Caco-2 (cell line): ENCODE results near the gene PIP4K2A. TPM values are rescaled to one million over a fixed set of nuclear protein-coding genes. Genes with fewer than 3 reads are reported as not detected.
"Not testable (repeated sequence)": the region's sequence is repeated elsewhere in the genome, so short reads cannot be mapped to it uniquely, and the experiment has no call there.

Source experiments
- BruUV-seq: library from RNA; stranded (reverse); fragments of 400-500 nt; replicated peaks from 2 replicates; lab custom pipeline; 2021; lab: Mats Ljungman, UMichigan
- CTCF ChIA-PET: fragments of 300-600 bp; sonication (Branson Sonifier 250); formaldehyde crosslinking; loops from one replicate; lab custom pipeline; 2022; ENCODE audit warnings: antibody characterized with exemption; lab: Charles Lee
- POLR2A ChIA-PET: fragments of 300-600 bp; sonication (Branson Sonifier 250); formaldehyde crosslinking; loops from one replicate; lab custom pipeline; 2022; ENCODE audit warnings: antibody characterized with exemption; lab: Charles Lee
- DNase-seq, 2 experiments: peaks; one replicate each; pipeline versions ENCODE4 v3.0.0 to v3.0.0-alpha.2; 2020 to 2022
- H3K27me3 ChIP-seq: replicated peaks from 2 replicates; pipeline ENCODE4 v1.6.0; 2011; ENCODE audit warnings: low read length; ENCODE audit not compliant: control insufficient read depth, insufficient read depth
- H3K36me3 ChIP-seq: 2 replicates; pipeline ENCODE4 v1.5.1; 2011; ENCODE audit warnings: low read length; ENCODE audit not compliant: control insufficient read depth, insufficient read depth
- H3K4me1 ChIP-seq: fragments of 250-450 bp; sonication (Bioruptor Pico); 2 replicates; pipeline ENCODE4 v1.5.1; 2020; ENCODE audit warnings: mild to moderate bottlenecking
- H3K4me3 ChIP-seq: 2 replicates; pipeline ENCODE4 v1.5.1; 2011; ENCODE audit warnings: low read depth, mild to moderate bottlenecking, control low read depth, low read length
- H3K9me3 ChIP-seq: fragments of 250-450 bp; sonication (Bioruptor Pico); 2 replicates; pipeline ENCODE4 v1.5.1; 2020; ENCODE audit warnings: mild to moderate bottlenecking, moderate library complexity
- H3K27ac Mint-ChIP-seq: one replicate; pipeline ENCODE4 v1.8.0; 2022; ENCODE audit warnings: mixed read lengths; ENCODE audit not compliant: unreplicated experiment
- H3K27me3 Mint-ChIP-seq: one replicate; pipeline ENCODE4 v1.8.0; 2022; ENCODE audit warnings: mixed read lengths; ENCODE audit not compliant: insufficient read depth, unreplicated experiment
- H3K36me3 Mint-ChIP-seq: one replicate; pipeline ENCODE4 v1.8.0; 2022; ENCODE audit warnings: mild to moderate bottlenecking, mixed read lengths; ENCODE audit not compliant: insufficient read depth, unreplicated experiment
- H3K4me1 Mint-ChIP-seq: one replicate; pipeline ENCODE4 v1.8.0; 2022; ENCODE audit warnings: low read depth, mixed read lengths; ENCODE audit not compliant: unreplicated experiment
- H3K4me3 Mint-ChIP-seq: one replicate; pipeline ENCODE4 v1.8.0; 2022; ENCODE audit warnings: mild to moderate bottlenecking, moderate library complexity, mixed read lengths; ENCODE audit not compliant: unreplicated experiment
- H3K9me3 Mint-ChIP-seq: one replicate; pipeline ENCODE4 v1.8.0; 2022; ENCODE audit warnings: mixed read lengths; ENCODE audit not compliant: unreplicated experiment
- intact Hi-C: fragments of 100-400 bp; cut with micrococcal nuclease; formaldehyde crosslinking; loops from one replicate; pipeline ENCODE4 v1.10.0; 2022; ENCODE audit not compliant: unreplicated experiment
- total RNA-seq: library from RNA; stranded (reverse); gene quantifications from 2 replicates; pipeline ENCODE4 v1.2.3, GENCODE V29; 2022
- TF ChIP-seq, protein P1 (sequence below), 2 experiments: fragments of 200-600 bp in 1 of 2; IDR thresholded peaks; 1 replicate in 1 of 2; 2 replicates in 1 of 2; pipeline versions ENCODE4 v1.5.1 to v1.8.0; 2011 to 2022; ENCODE audit warnings: antibody characterized with exemption in 1 of 2, control low read depth in 1 of 2, inconsistent platforms in 1 of 2, low read depth in 1 of 2, low read length in 1 of 2, mild to moderate bottlenecking in 1 of 2, moderate library complexity in 1 of 2; ENCODE audit not compliant: insufficient read depth in 1 of 2, severe bottlenecking in 1 of 2, unreplicated experiment in 1 of 2

Gene PIP4K2A
- total RNA-seq, 1 experiment from 2014 or later, result 26.9 TPM

DNA sequence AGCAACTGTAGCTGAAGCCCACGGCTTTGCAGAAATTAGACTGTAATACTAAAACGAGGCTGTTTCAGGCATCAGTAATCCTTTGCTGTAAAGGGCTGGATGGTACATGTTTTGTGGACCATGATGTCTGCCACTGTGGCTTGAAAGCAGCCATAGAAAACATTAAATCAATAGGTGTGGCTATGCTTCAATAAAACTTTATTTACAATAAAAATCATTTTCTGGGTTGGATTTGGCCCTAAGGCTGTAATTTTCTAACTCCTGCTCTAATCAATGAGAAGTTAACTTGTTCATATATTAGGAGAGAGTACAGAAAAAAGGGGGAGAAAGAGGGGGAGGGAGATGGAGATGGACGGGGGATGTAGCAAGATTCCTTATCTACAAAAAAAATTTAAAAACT is 183.4 kb downstream of the PIP4K2A start:
- Mint-ChIP-seq H3K4me1 (peaks cover 15% of the 10 kb centered on the region), H3K4me3 (no peak overlapping the region), H3K27ac (no peak overlapping the region), H3K9me3 (no peaks in the 10 kb centered on the region), H3K27me3 (no peaks in the 10 kb centered on the region), H3K36me3 (no peaks in the 10 kb centered on the region)
- Histone ChIP-seq H3K36me3 (no peaks in the 10 kb centered on the region), H3K9me3 (peaks cover 5% of the 10 kb centered on the region; the same call in 1 of the 2 replicates), H3K4me1 (peaks cover 4% of the 10 kb centered on the region; the same call in 1 of the 2 replicates), H3K27me3 (no peaks in the 10 kb centered on the region), H3K4me3 (no peak overlapping the region)
- no TSS peak for BruUV-seq
- CTCF ChIA-PET, result no interaction called here
- POLR2A ChIA-PET, result no interaction called here
- TF ChIP-seq, protein P1, sequence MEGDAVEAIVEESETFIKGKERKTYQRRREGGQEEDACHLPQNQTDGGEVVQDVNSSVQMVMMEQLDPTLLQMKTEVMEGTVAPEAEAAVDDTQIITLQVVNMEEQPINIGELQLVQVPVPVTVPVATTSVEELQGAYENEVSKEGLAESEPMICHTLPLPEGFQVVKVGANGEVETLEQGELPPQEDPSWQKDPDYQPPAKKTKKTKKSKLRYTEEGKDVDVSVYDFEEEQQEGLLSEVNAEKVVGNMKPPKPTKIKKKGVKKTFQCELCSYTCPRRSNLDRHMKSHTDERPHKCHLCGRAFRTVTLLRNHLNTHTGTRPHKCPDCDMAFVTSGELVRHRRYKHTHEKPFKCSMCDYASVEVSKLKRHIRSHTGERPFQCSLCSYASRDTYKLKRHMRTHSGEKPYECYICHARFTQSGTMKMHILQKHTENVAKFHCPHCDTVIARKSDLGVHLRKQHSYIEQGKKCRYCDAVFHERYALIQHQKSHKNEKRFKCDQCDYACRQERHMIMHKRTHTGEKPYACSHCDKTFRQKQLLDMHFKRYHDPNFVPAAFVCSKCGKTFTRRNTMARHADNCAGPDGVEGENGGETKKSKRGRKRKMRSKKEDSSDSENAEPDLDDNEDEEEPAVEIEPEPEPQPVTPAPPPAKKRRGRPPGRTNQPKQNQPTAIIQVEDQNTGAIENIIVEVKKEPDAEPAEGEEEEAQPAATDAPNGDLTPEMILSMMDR (IDR thresholded peaks at IDR 0.05; ENCODE audit: insufficient read depth in 1 of 2, low read depth in 1 of 2, low read length in 1 of 2, severe bottlenecking in 1 of 2, unreplicated experiment in 1 of 2), result no peak
- no peak for DNase-seq
- intact Hi-C loops, result no loop called here

DNA sequence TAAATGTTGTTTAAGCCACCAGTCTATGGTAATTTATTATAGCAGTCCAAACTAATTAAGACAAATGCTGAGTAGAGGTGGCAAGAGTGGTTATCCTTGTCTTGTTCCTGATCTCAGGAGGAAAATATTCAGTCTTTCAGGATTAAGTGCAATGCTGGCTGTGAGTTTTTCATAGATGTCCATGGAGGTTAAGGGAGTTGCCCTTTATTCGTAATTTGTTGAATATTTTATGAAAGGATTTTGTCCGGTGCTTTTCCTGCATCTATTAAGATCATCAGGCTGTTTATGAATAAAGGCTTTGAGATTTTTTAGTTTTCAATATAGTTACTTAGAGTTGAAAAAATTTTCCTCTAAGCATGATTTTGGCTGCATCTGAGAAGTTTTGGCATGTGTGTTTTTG is 186.9 kb downstream of the PIP4K2A start:
- Histone ChIP-seq H3K27me3 (no peaks in the 10 kb centered on the region), H3K36me3 (no peaks in the 10 kb centered on the region), H3K9me3 (peaks cover 5% of the 10 kb centered on the region; the same call in 1 of the 2 replicates), H3K4me3 (no peak overlapping the region), H3K4me1 (no peaks in the 10 kb centered on the region)
- ChIA-PET CTCF (no interaction called here), POLR2A (no interaction called here)
- H3K4me1 Mint-ChIP-seq, result no peaks in the 10 kb centered on the region
- BruUV-seq, result no TSS peak
- intact Hi-C loops, result no loop called here
- DNase-seq, result no peak
- TF ChIP-seq, protein P1 (IDR thresholded peaks at IDR 0.05; ENCODE audit: insufficient read depth in 1 of 2, low read depth in 1 of 2, low read length in 1 of 2, severe bottlenecking in 1 of 2, unreplicated experiment in 1 of 2), result no peak
- H3K4me3 Mint-ChIP-seq, result no peak overlapping the region
- no peak overlapping the region for H3K27ac Mint-ChIP-seq
- no peaks in the 10 kb centered on the region for H3K36me3 Mint-ChIP-seq
- peaks cover 12% of the 10 kb centered on the region for H3K9me3 Mint-ChIP-seq
- peaks cover 7% of the 10 kb centered on the region for H3K27me3 Mint-ChIP-seq

DNA sequence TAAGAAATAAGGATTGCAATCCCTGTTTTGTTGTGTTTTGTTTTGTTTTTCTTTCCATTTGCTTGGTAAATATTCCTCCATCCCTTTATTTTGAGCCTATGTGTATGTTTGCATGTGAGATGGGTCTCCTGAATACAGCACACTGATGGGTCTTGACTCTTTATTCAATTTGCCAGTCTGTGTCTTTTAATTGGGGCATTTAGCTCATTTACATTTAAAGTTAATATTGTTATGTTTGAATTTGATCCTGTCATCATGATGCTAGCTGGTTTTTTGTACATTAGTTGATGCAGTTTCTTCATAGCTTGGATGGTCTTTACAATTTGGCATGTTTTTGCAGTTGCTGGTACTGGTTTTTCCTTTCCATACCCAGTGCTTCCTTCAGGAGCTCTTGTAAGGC is 190.0 kb downstream of the PIP4K2A start:
- H3K4me1 Mint-ChIP-seq, DNase-seq, intact Hi-C loops, H3K4me3 Mint-ChIP-seq, H3K36me3 ChIP-seq, H3K27me3 ChIP-seq, H3K36me3 Mint-ChIP-seq, H3K4me3 ChIP-seq, H3K4me1 ChIP-seq, H3K27ac Mint-ChIP-seq, CTCF ChIA-PET, POLR2A ChIA-PET, BruUV-seq, H3K9me3 ChIP-seq: not testable (repeated sequence)
- H3K9me3 Mint-ChIP-seq, result peaks cover 12% of the 10 kb centered on the region
- peaks cover 11% of the 10 kb centered on the region for H3K27me3 Mint-ChIP-seq

DNA sequence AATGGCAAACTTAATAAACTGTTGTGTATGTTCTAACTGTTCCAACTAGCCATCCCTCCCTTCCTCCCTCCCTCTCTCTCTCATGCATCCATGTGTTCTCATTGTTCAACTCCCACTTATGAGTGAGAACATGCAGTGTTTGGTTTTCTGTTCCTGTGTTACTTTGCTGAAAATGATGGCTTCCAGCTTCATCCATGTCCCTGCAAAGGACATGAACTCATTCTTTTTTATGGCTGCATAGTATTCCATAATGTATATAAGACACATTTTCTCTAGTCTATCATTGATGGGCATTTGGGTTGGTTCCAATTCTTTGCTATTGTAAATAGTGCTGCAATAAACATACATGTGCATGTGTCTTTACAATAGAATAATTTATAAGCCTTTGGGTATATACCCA is 193.7 kb downstream of the PIP4K2A start:
- POLR2A ChIA-PET, H3K4me3 ChIP-seq, DNase-seq, H3K36me3 Mint-ChIP-seq, H3K4me3 Mint-ChIP-seq, H3K4me1 ChIP-seq, H3K27ac Mint-ChIP-seq, H3K9me3 ChIP-seq, BruUV-seq, H3K36me3 ChIP-seq, H3K27me3 ChIP-seq, H3K4me1 Mint-ChIP-seq, intact Hi-C loops, CTCF ChIA-PET: not testable (repeated sequence)
- Mint-ChIP-seq H3K9me3 (peaks cover 12% of the 10 kb centered on the region), H3K27me3 (peaks cover 15% of the 10 kb centered on the region)
